GM21390 (cell line): ENCODE measurements around the gene COL17A1.

Experiments used
- ATAC-seq: cut with Tn5 transposase; IDR thresholded peaks from one replicate; pipeline ENCODE4 v1.9.1; 2021; ENCODE audit not compliant: unreplicated experiment

COL17A1 gene

DNA sequence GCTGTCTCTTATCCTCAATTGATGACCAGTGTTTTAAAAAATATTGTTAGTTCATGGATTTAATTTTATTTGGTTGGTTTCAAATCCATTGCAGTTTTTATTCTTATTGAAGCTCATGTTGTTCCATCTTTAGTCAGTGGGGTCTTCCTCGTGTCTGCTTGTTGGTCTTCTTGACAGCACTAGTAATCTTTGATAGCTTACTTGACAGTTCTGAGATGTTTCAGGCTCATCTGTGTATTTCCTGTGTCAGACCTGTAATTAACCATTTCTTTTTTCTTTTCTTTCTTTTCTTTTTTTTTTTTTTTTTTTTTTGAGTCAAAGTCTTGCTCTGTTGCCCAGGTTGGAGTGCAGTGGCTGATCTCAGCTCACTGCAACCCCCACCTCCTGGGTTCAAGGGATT, 90.5 kb downstream of the COL17A1 start:
- no peak for ATAC-seq

DNA sequence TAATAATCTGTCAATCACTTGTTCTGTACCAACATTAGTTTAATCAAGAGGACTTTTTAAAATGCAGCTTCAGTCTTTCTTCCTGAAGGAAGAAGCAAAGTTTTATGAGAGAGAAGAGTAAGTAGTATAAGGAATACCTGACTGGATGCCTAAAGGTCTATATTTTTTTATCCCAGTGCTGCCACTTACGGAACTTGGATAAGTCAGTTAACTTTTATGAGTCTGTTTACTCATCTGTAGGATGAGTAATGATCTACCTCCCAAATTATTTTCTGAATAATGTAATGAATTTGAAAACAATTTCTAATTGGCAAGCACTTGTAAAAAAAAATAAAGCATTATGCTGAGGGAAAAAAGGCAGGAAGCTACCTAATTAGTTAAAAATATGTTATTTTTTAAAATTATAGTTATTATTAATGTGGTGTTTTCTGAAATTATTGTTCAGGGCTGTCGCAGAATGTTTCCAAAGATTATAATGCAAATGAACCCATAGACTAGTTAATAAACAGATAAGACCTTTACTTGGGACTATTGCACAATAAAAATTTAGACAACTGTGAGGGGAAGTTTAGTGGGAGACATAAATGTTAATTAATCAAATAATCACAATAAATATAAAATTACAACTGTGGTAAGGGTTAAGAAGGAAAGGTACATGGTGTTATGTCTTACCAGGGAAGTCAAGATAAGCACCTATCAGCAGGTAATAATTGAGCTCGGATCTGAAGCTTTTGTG, 94.1 kb downstream of the COL17A1 start:
- no peak for ATAC-seq

DNA sequence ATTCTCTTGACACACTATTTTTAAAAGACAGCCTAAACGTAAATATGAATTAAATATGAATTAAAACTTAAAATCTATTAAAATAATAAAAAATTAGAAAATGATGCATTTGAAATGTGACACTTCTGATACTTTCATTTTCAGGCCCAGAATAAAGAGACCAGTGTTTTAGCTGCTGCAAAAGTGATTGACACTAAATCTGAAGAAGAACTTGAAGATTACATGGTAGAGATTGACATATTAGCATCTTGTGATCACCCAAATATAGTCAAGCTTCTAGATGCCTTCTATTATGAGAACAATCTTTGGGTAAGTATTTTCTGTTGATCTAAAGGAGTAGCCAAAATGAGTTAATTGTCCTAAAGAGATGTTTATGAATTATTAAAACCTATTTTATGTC, 95.1 kb downstream of the COL17A1 start:
- ATAC-seq, result no peak

DNA sequence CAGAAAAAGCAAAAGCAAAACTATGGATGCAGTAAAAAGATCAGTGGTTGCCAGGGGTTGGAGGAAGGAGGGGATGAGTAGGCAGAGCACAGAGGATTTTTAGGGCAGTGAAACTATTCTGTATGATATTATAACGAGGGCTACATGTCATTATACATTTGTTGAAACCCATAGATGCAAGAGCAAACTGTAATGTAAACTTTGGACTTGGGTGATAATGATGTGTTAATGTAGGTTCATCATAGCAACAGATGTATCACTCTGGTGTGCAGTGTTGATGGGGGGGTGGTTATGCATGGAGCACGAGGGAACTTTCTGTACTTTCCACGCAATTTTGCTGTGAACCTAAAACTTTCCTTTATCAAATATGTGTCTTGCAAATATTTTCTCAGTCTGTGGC, 95.6 kb downstream of the COL17A1 start:
- ATAC-seq, result no peak

DNA sequence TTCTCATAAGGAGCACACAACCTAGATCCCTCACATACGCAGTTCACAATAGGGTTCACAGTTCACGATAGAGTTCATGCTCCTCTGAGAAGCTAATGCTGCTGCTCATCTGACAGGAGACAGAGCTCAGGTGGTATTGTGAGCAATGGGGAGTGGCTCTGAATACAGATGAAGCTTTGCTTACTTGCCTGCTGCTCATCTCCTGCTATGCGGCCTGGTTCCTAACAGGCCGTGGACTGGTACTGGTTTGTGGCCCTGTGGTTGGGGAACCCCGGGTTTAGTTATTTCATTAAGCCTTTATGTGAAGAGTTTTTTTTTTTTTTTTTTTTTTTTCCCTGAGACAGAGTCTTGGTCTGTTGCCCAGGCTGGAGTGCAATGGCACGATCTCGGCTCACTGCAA, 99.3 kb downstream of the COL17A1 start:
- ATAC-seq, result no peak

DNA sequence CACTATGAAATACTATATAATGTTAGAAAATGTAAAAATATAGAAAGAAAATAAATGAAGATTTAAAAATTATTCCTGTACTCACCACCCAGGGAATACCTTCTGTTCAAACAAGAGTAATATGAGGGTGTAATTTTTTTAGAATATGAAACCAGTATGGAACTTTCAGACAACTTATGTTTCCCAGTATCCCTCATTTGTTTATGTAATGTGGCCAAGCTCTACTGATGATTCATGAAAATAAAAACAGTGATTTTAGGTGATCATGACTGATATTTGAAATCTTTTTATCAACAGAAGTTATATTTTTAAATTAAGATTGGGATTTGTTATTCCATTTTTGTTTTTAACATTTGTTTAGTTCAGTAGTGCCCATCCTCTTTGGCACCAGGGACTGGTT, 100.0 kb downstream of the COL17A1 start:
- no peak for ATAC-seq

DNA sequence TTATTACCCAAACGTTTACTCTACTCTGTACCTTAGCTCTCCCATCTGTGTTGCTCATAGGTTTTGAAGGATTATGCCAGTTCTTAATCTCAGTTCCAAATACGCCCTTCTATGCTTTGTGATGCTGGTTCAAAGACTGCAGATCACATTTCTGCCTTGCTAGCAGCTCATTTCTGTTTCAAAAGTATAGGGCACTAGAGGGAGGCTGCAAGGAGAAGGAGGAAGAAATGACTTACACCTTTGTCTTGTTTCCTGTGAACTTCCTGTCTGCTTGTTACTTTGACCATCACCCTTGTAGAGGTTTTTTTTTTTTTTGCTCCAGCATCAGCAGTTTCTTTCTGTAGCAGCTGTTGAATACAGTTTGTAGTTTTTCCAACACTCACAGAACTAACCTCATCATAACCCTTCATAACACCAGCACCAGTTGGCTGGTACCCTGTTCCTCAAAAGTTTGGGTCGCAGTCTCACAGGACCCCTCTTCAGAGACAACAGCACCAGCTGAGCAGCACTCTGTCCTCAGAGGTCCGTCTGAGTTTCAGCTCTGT, 102.2 kb downstream of the COL17A1 start:
- ATAC-seq, result peak; percentile 86

DNA sequence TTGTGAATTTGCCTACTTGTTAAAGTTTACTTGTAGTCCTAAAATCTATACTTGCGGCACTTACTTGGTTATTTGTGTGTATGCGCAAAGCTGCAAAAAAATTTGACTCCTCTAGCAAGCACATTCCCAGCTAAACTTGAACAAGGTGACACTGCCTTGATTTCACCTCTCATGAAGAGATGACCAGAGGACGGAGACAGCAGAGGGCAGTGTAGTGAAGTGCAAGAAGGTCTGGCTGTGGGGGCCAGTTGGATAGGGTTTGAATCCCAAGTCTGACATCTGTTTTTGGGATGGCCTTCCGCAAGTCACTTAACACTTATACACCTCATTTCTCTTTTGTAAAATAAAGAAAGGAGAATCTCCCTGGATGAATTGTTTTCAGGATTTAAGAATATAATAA, 103.0 kb downstream of the COL17A1 start:
- no peak for ATAC-seq
